Mesenchymal stem cell (in vitro differentiated cells and primary cell): ENCODE measurements around the gene NOD2.

Experiments used
- DNase-seq: peaks from one replicate; pipeline ENCODE4 v3.0.0-alpha.2; 2013
- H2AFZ ChIP-seq: one replicate; pipeline ENCODE4 v1.6.1; 2013; ENCODE audit warnings: low read depth, mild to moderate bottlenecking, control low read depth, inconsistent platforms, low read length, moderate library complexity
- H2AK5ac ChIP-seq: 2 replicates; pipeline ENCODE4 v1.6.1; 2013; ENCODE audit warnings: low read length, moderate library complexity, mild to moderate bottlenecking, inconsistent platforms; ENCODE audit not compliant: severe bottlenecking
- H2BK120ac ChIP-seq: one replicate; pipeline ENCODE4 v1.6.1; 2013; ENCODE audit warnings: low read depth, mild to moderate bottlenecking, inconsistent platforms, low read length, moderate library complexity
- H2BK12ac ChIP-seq, 2 experiments: one replicate each; pipeline ENCODE4 v1.6.1; 2013; ENCODE audit warnings: inconsistent platforms in 2 of 2, low read length in 2 of 2, mild to moderate bottlenecking in 2 of 2, moderate library complexity in 2 of 2, control low read depth in 1 of 2
- H2BK15ac ChIP-seq: one replicate; pipeline ENCODE4 v1.6.1; 2013; ENCODE audit warnings: mild to moderate bottlenecking, low read depth, inconsistent platforms; ENCODE audit not compliant: poor library complexity, severe bottlenecking
- H2BK5ac ChIP-seq: 2 replicates; pipeline ENCODE4 v1.6.1; 2013; ENCODE audit warnings: low read depth, mild to moderate bottlenecking, low read length, control low read depth, inconsistent platforms; ENCODE audit not compliant: poor library complexity, severe bottlenecking
- H3K14ac ChIP-seq, 2 experiments: one replicate each; pipeline ENCODE4 v1.6.1; 2013; ENCODE audit warnings: inconsistent platforms in 2 of 2, low read length in 2 of 2, control low read depth in 1 of 2, mild to moderate bottlenecking in 1 of 2, moderate library complexity in 1 of 2
- H3K18ac ChIP-seq, 2 experiments: one replicate each; pipeline ENCODE4 v1.6.1; 2013; ENCODE audit warnings: inconsistent platforms in 2 of 2, low read length in 2 of 2, control low read depth in 1 of 2, low read depth in 1 of 2, mild to moderate bottlenecking in 1 of 2
- H3K23ac ChIP-seq, 2 experiments: one replicate each; pipeline ENCODE4 v1.6.1; 2013; ENCODE audit warnings: inconsistent platforms in 2 of 2, low read length in 2 of 2, mild to moderate bottlenecking in 2 of 2, moderate library complexity in 2 of 2, control low read depth in 1 of 2
- H3K27ac ChIP-seq: 2 replicates; pipeline ENCODE4 v1.5.1; 2013; ENCODE audit warnings: mild to moderate bottlenecking, moderate library complexity, low read length, control low read depth, inconsistent platforms; ENCODE audit not compliant: poor library complexity, severe bottlenecking
- H3K27me3 ChIP-seq, 2 experiments: 2 replicates each; pipeline versions ENCODE4 v1.6.1 to v1.7.0; 2013; ENCODE audit warnings: low read length in 2 of 2, mild to moderate bottlenecking in 2 of 2, moderate library complexity in 2 of 2, control low read depth in 1 of 2, inconsistent platforms in 1 of 2; ENCODE audit not compliant: control insufficient read depth in 1 of 2, insufficient read depth in 1 of 2
- H3K36me3 ChIP-seq, 2 experiments: 2 replicates each; pipeline versions ENCODE4 v1.6.1 to v1.7.0; 2013; ENCODE audit warnings: low read length in 2 of 2, control low read depth in 1 of 2, inconsistent platforms in 1 of 2, low read depth in 1 of 2, mild to moderate bottlenecking in 1 of 2; ENCODE audit not compliant: insufficient read depth in 2 of 2, control insufficient read depth in 1 of 2
- H3K4ac ChIP-seq, 2 experiments: one replicate each; pipeline ENCODE4 v1.6.1; 2013; ENCODE audit warnings: inconsistent platforms in 2 of 2, low read length in 2 of 2, mild to moderate bottlenecking in 2 of 2, moderate library complexity in 2 of 2, control low read depth in 1 of 2, low read depth in 1 of 2
- H3K4me1 ChIP-seq: 2 replicates; pipeline ENCODE4 v1.6.1; 2013; ENCODE audit warnings: low read depth, low read length, control low read depth; ENCODE audit not compliant: control insufficient read depth, insufficient read depth
- H3K4me2 ChIP-seq: 2 replicates; pipeline ENCODE4 v1.6.1; 2013; ENCODE audit warnings: low read length, mild to moderate bottlenecking, inconsistent platforms; ENCODE audit not compliant: poor library complexity, severe bottlenecking
- H3K4me3 ChIP-seq, 2 experiments: 2 replicates each; pipeline versions ENCODE4 v1.5.1 to v1.7.0; 2013; ENCODE audit warnings: low read length in 2 of 2, mild to moderate bottlenecking in 2 of 2, control low read depth in 1 of 2, low read depth in 1 of 2; ENCODE audit not compliant: insufficient read depth in 1 of 2
- H3K79me1 ChIP-seq: replicated peaks from 2 replicates; pipeline ENCODE4 v1.6.1; 2013; ENCODE audit warnings: mild to moderate bottlenecking, control low read depth, low read length, inconsistent platforms; ENCODE audit not compliant: poor library complexity, severe bottlenecking
- H3K9ac ChIP-seq: 2 replicates; pipeline ENCODE4 v1.7.0; 2013; ENCODE audit warnings: mild to moderate bottlenecking, low read length, moderate library complexity
- H3K9me3 ChIP-seq: 2 replicates; pipeline ENCODE4 v1.7.0; 2013; ENCODE audit warnings: mild to moderate bottlenecking, low read length; ENCODE audit not compliant: control insufficient read depth
- H4K8ac ChIP-seq: one replicate; pipeline ENCODE4 v1.6.1; 2013; ENCODE audit warnings: inconsistent platforms, mild to moderate bottlenecking, low read length, moderate library complexity
- H4K91ac ChIP-seq: one replicate; pipeline ENCODE4 v1.6.1; 2013; ENCODE audit warnings: mild to moderate bottlenecking, low read length, inconsistent platforms
- WGBS: methylation state at CpG from one replicate; pipeline ENCODE4 v1.1.7; 2013; ENCODE audit warnings: mixed read lengths; 5-methylcytosine and 5-hydroxymethylcytosine counted together

Gene NOD2

GRCh38 chr16:50712956-50713355, 19.6 kb downstream of the NOD2 start:
- Histone ChIP-seq H3K14ac (no peak overlapping the region), H3K4ac (no peak overlapping the region), H3K36me3 (no peaks in the 10 kb centered on the region), H2BK5ac (no peak overlapping the region), H4K91ac (no peak overlapping the region), H2BK12ac (no peak overlapping the region), H3K9ac (no peak overlapping the region), H2BK15ac (no peak overlapping the region), H2BK120ac (no peak overlapping the region), H3K23ac (no peak overlapping the region), H3K4me1 (no peaks in the 10 kb centered on the region), H3K4me3 (no peak overlapping the region), H4K8ac (no peak overlapping the region), H3K4me2 (no peak overlapping the region), H2AFZ (no peak overlapping the region), H3K79me1 (no peaks in the 10 kb centered on the region), H3K18ac (no peak overlapping the region), H3K27me3 (peaks cover 0 to 3% of the 10 kb centered on the region in 2 experiments), H2AK5ac (no peak overlapping the region), H3K27ac (no peak overlapping the region), H3K9me3 (no peaks in the 10 kb centered on the region)
- no peak for DNase-seq
- WGBS, result 48% methylated on average over 2 of the region's 4 CpGs

GRCh38 chr16:50717091-50717490, 23.7 kb downstream of the NOD2 start:
- H3K36me3 ChIP-seq, result no peaks in the 10 kb centered on the region
- H2AK5ac ChIP-seq, result no peak overlapping the region
- no peak overlapping the region for H3K23ac ChIP-seq
- H2BK15ac ChIP-seq, result no peak overlapping the region
- no peak overlapping the region for H3K27ac ChIP-seq
- no peak overlapping the region for H3K4ac ChIP-seq
- H3K27me3 ChIP-seq, result peaks cover 0 to 3% of the 10 kb centered on the region in 2 experiments
- no peaks in the 10 kb centered on the region for H3K79me1 ChIP-seq
- H2BK120ac ChIP-seq, result no peak overlapping the region
- no peak overlapping the region for H3K4me3 ChIP-seq
- DNase-seq, result no peak
- WGBS, result 53% methylated on average over 4 of the region's 4 CpGs
- no peak overlapping the region for H3K18ac ChIP-seq
- H3K9ac ChIP-seq, result no peak overlapping the region
- no peak overlapping the region for H2BK12ac ChIP-seq
- H3K9me3 ChIP-seq, result no peaks in the 10 kb centered on the region
- no peaks in the 10 kb centered on the region for H3K4me1 ChIP-seq
- H2BK5ac ChIP-seq, result no peak overlapping the region
- H2AFZ ChIP-seq, result no peak overlapping the region
- no peak overlapping the region for H3K14ac ChIP-seq
- no peak overlapping the region for H4K8ac ChIP-seq
- H4K91ac ChIP-seq, result no peak overlapping the region
- no peak overlapping the region for H3K4me2 ChIP-seq

- Histone ChIP-seq H2BK120ac (no peak overlapping the region), H3K4ac (no peak overlapping the region), H2BK12ac (no peak overlapping the region), H3K9me3 (no peaks in the 10 kb centered on the region), H3K27ac (no peak overlapping the region), H3K79me1 (no peaks in the 10 kb centered on the region), H4K8ac (no peak overlapping the region), H3K4me1 (no peaks in the 10 kb centered on the region), H3K27me3 (peaks cover 0 to 3% of the 10 kb centered on the region in 2 experiments), H4K91ac (no peak overlapping the region), H2BK15ac (no peak overlapping the region), H3K4me2 (no peak overlapping the region), H2AFZ (no peak overlapping the region), H3K4me3 (no peak overlapping the region), H3K23ac (no peak overlapping the region), H2BK5ac (no peak overlapping the region), H3K14ac (no peak overlapping the region), H3K36me3 (no peaks in the 10 kb centered on the region), H3K18ac (no peak overlapping the region), H2AK5ac (no peak overlapping the region), H3K9ac (no peak overlapping the region)
- 85% methylated on average over 3 of the region's 5 CpGs for WGBS
- DNase-seq, result no peak
Observed at GRCh38 chr16:50717494-50717893, 24.1 kb downstream of the NOD2 start.

- Histone ChIP-seq H3K14ac (no peak overlapping the region), H3K4ac (no peak overlapping the region), H3K4me1 (no peaks in the 10 kb centered on the region), H3K27ac (no peak overlapping the region), H3K4me2 (no peak overlapping the region), H3K27me3 (peaks cover 0 to 3% of the 10 kb centered on the region in 2 experiments), H2BK5ac (no peak overlapping the region), H2AK5ac (no peak overlapping the region), H3K9ac (peak overlapping the region; percentile 42), H4K91ac (no peak overlapping the region), H3K23ac (no peak overlapping the region), H2AFZ (no peak overlapping the region), H2BK15ac (no peak overlapping the region), H3K9me3 (no peaks in the 10 kb centered on the region), H4K8ac (no peak overlapping the region), H2BK12ac (no peak overlapping the region), H3K36me3 (no peaks in the 10 kb centered on the region), H3K18ac (no peak overlapping the region), H3K4me3 (peak overlapping the region in 1 of 2 experiments; percentile 67), H2BK120ac (no peak overlapping the region), H3K79me1 (no peaks in the 10 kb centered on the region)
- no peak for DNase-seq
- WGBS, result 85% methylated on average over 15 of the region's 16 CpGs
Observed at GRCh38 chr16:50718061-50718760, 24.8 kb downstream of the NOD2 start.
